HG02885 (cell line): ENCODE data around the gene HELZ2.
"Not testable (repeated sequence)": the region's sequence is repeated elsewhere in the genome, so short reads cannot be mapped to it uniquely, and the experiment has no call there.

Experiments used
- ATAC-seq: cut with Tn5 transposase; IDR thresholded peaks from one replicate; pipeline ENCODE4 v1.9.1; 2021; ENCODE audit warnings: mild to moderate bottlenecking; ENCODE audit not compliant: unreplicated experiment, poor library complexity

Gene HELZ2

GRCh38 chr20:63565699-63566335 is 8.2 kb downstream of the HELZ2 start:
- ATAC-seq = no peak

- ATAC-seq = no peak
These were observed 8.9 kb downstream of the HELZ2 start for GRCh38 chr20:63565021-63565698.

GRCh38 chr20:63564036-63564810 is 9.8 kb downstream of the HELZ2 start:
- no peak for ATAC-seq

GRCh38 chr20:63563225-63563935 is 10.7 kb downstream of the HELZ2 start:
- ATAC-seq = no peak

- no peak for ATAC-seq
These were observed 11.4 kb downstream of the HELZ2 start for GRCh38 chr20:63562461-63563224.

GRCh38 chr20:63561624-63562396 is 12.2 kb downstream of the HELZ2 start:
- no peak for ATAC-seq

GRCh38 chr20:63560856-63561609 is 13.0 kb downstream of the HELZ2 start:
- no peak for ATAC-seq

- no peak for ATAC-seq
These were observed 13.7 kb downstream of the HELZ2 start for GRCh38 chr20:63560333-63560805.

- not testable (repeated sequence) for ATAC-seq
These were observed 14.3 kb downstream of the HELZ2 start for GRCh38 chr20:63559485-63560332.

- ATAC-seq = no peak
These were observed 15.1 kb downstream of the HELZ2 start for GRCh38 chr20:63558804-63559484.

GRCh38 chr20:63557481-63557891 is 16.6 kb downstream of the HELZ2 start:
- ATAC-seq = no peak

GRCh38 chr20:63556873-63557478 is 17.1 kb downstream of the HELZ2 start:
- no peak for ATAC-seq

GRCh38 chr20:63555661-63556381 is 18.2 kb downstream of the HELZ2 start:
- ATAC-seq = no peak

GRCh38 chr20:63554361-63555278 is 19.4 kb downstream of the HELZ2 start:
- ATAC-seq = no peak

GRCh38 chr20:63553933-63554290 is 20.1 kb downstream of the HELZ2 start, which contains the start of gene FNDC11:
TSS of gene FNDC11 (plus strand) at chr20:63554159. CDS start at chr20:63555664, 1,505 bp downstream.
- ATAC-seq = no peak
